ENCODE measurements around the gene CMIP.
"Not testable (repeated sequence)": the region's sequence is repeated elsewhere in the genome, so short reads cannot be mapped to it uniquely, and the experiment has no call there.

Gene CMIP

GRCh38 chr16:81518439-81518757 is 73.8 kb downstream of the CMIP start:
- Histone ChIP-seq H3K4me1 (ENCODE audit: control insufficient read depth in 1 of 2, insufficient read depth in 2 of 2, low read length in 2 of 2) (peaks cover 6 to 14% of the 10 kb centered on the region in 2 donors), H3K27me3 (ENCODE audit: low read depth, low read length) (no peaks in the 10 kb centered on the region), H3K36me3 (ENCODE audit: control insufficient read depth in 1 of 2, insufficient read depth in 2 of 2, low read length in 2 of 2) (peaks cover 0 to 4% of the 10 kb centered on the region in 2 donors), H3K9me3 (ENCODE audit: control insufficient read depth in 1 of 2, low read length in 2 of 2) (no peaks in the 10 kb centered on the region), H3K4me3 (ENCODE audit: low read depth in 1 of 2, low read length in 2 of 2) (no peak overlapping the region), H3K27ac (ENCODE audit: low read length) (no peak overlapping the region)

DNA sequence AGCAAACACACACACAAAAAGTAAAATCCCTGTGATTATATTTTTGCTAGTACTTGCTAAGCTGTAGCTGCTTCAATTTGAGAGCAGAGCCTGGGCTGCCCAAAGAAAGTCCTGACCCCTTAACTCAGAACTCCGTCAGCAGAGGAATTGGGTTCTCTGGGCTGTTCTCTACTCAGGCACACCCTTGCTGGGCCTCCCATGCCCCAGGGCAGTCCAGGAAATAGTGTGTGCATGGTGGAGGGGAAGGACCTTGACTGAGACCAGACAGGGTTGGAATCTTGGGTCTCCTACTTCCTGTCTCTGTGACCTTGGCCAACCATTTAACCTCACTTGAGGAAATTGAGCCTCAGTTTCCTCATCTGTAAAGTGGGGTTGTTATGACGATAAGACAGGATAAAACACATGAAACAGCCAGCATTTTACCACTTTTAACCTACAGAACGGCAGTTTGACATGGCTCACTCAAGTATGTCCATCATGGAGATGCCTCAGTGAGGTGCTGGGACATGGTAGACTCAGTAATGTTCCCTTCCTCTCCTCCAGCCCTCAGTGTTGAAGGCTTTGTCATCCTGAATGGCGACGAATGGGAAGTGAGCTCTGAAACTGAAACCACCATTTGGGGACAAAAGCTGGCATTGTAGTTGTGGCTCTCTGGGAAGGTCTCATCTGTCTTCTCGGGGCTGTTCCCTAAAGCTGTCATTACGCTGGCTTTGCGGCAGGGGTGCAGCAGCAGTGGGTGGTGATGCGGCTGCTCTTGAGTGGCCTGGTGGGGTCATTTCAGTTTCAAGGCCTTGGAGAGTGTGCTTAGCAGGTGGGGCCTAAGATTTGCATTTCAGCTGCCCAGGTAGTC is 74.9 kb downstream of the CMIP start:
- H3K36me3 ChIP-seq (ENCODE audit: control insufficient read depth in 1 of 2, insufficient read depth in 2 of 2, low read length in 2 of 2): peaks cover 0 to 4% of the 10 kb centered on the region in 2 donors
- H3K27ac ChIP-seq (ENCODE audit: low read length): no peak overlapping the region
- no peak overlapping the region for H3K4me3 ChIP-seq (ENCODE audit: low read depth in 1 of 2, low read length in 2 of 2)
- H3K9me3 ChIP-seq (ENCODE audit: control insufficient read depth in 1 of 2, low read length in 2 of 2): no peaks in the 10 kb centered on the region
- H3K4me1 ChIP-seq (ENCODE audit: control insufficient read depth in 1 of 2, insufficient read depth in 2 of 2, low read length in 2 of 2): peaks cover 0 to 4% of the 10 kb centered on the region in 2 donors
- H3K27me3 ChIP-seq (ENCODE audit: low read depth, low read length): no peaks in the 10 kb centered on the region

DNA sequence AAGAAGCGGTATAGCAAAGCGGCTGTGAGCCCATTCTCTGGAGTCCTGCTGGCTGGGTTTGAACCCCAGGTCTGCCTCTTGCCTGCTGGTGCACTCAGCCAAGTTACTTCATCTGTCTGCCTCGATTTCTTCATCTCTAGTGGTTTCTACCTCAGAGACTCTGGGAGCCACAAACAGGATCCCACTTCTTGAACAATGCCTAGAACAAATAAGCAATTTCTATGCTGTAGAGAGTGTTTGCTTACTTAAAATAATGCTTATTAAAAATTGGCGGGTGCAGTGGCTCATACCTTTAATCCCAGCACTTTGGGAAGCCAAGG is 75.5 kb downstream of the CMIP start:
- Histone ChIP-seq H3K36me3 (ENCODE audit: control insufficient read depth in 1 of 2, insufficient read depth in 2 of 2, low read length in 2 of 2) (peaks cover 0 to 4% of the 10 kb centered on the region in 2 donors), H3K9me3 (ENCODE audit: control insufficient read depth in 1 of 2, low read length in 2 of 2) (no peaks in the 10 kb centered on the region), H3K4me3 (ENCODE audit: low read depth in 1 of 2, low read length in 2 of 2) (no peak overlapping the region), H3K4me1 (ENCODE audit: control insufficient read depth in 1 of 2, insufficient read depth in 2 of 2, low read length in 2 of 2) (peaks cover 0 to 4% of the 10 kb centered on the region in 2 donors), H3K27me3 (ENCODE audit: low read depth, low read length) (no peaks in the 10 kb centered on the region), H3K27ac (ENCODE audit: low read length) (no peak overlapping the region)

DNA sequence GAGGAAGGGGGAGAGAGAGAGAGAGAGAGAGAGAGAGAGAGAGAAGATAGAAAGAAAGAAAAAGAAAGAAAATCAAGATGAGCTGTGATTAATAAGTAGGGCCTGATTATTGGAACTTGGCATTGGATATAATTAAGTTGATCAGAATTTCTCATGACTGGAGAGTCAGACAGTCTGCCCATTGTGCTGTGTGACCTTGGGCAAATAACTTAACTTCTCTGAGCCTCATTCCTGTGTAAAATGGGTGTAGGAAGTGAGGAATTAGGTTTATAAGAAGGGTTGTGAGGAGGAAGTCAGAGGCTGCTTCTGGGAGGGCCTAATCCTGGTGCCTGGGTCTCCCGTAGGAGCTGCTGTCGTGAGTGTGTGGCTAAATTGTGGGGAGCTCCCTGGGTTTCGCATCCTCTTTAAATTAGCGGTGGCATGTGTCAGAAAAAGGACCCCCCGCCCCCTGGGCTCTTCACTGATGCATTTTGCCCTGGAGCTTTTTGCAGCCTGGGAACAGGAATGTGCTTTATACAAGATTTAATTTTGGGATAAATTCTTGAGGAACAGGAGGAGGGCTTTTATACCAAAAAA is 76.0 kb downstream of the CMIP start:
- Histone ChIP-seq H3K36me3 (ENCODE audit: control insufficient read depth in 1 of 2, insufficient read depth in 2 of 2, low read length in 2 of 2) (peaks cover 0 to 4% of the 10 kb centered on the region in 2 donors), H3K4me1 (ENCODE audit: control insufficient read depth in 1 of 2, insufficient read depth in 2 of 2, low read length in 2 of 2) (peaks cover 0 to 4% of the 10 kb centered on the region in 2 donors), H3K4me3 (ENCODE audit: low read depth in 1 of 2, low read length in 2 of 2) (no peak overlapping the region), H3K9me3 (ENCODE audit: control insufficient read depth in 1 of 2, low read length in 2 of 2) (no peaks in the 10 kb centered on the region), H3K27me3 (ENCODE audit: low read depth, low read length) (no peaks in the 10 kb centered on the region), H3K27ac (ENCODE audit: low read length) (no peak overlapping the region)

DNA sequence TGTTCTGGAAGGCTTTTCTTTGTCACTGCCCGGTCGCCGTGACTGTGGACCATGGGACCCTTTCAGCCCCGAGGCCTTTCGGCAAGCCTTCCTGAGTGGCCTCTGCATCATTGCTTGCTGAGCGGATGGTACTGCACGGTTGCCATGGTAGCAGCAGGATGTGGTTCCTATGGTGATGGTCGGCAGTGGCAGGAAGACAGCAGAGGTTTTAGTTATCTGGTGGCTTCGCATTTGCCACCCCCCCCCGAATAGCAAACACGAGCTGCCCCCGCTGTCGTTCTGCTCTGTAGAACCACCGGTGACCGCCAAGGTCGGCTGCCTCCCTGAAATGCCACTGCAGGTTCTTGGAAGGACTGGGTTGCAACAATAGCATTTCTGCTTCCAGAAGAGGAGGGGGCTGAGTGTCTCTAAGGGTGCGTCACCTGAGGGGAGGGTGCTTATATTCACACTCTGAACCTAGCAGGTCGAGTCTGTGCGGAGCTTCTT is 76.6 kb downstream of the CMIP start:
- H3K4me1 ChIP-seq (ENCODE audit: control insufficient read depth in 1 of 2, insufficient read depth in 2 of 2, low read length in 2 of 2): peaks cover 0 to 4% of the 10 kb centered on the region in 2 donors
- H3K36me3 ChIP-seq (ENCODE audit: control insufficient read depth in 1 of 2, insufficient read depth in 2 of 2, low read length in 2 of 2): peaks cover 0 to 4% of the 10 kb centered on the region in 2 donors
- H3K27ac ChIP-seq (ENCODE audit: low read length): no peak overlapping the region
- no peaks in the 10 kb centered on the region for H3K27me3 ChIP-seq (ENCODE audit: low read depth, low read length)
- no peaks in the 10 kb centered on the region for H3K9me3 ChIP-seq (ENCODE audit: control insufficient read depth in 1 of 2, low read length in 2 of 2)
- H3K4me3 ChIP-seq (ENCODE audit: low read depth in 1 of 2, low read length in 2 of 2): no peak overlapping the region

GRCh38 chr16:81522108-81522701 is 77.6 kb downstream of the CMIP start:
- Histone ChIP-seq H3K27me3 (ENCODE audit: low read depth, low read length) (no peaks in the 10 kb centered on the region), H3K9me3 (ENCODE audit: control insufficient read depth in 1 of 2, low read length in 2 of 2) (no peaks in the 10 kb centered on the region), H3K4me1 (ENCODE audit: control insufficient read depth in 1 of 2, insufficient read depth in 2 of 2, low read length in 2 of 2) (peaks cover 5 to 13% of the 10 kb centered on the region in 2 donors), H3K27ac (ENCODE audit: low read length) (no peak overlapping the region), H3K36me3 (ENCODE audit: control insufficient read depth in 1 of 2, insufficient read depth in 2 of 2, low read length in 2 of 2) (peaks cover 0 to under 1% of the 10 kb centered on the region in 2 donors), H3K4me3 (ENCODE audit: low read depth in 1 of 2, low read length in 2 of 2) (no peak overlapping the region)

DNA sequence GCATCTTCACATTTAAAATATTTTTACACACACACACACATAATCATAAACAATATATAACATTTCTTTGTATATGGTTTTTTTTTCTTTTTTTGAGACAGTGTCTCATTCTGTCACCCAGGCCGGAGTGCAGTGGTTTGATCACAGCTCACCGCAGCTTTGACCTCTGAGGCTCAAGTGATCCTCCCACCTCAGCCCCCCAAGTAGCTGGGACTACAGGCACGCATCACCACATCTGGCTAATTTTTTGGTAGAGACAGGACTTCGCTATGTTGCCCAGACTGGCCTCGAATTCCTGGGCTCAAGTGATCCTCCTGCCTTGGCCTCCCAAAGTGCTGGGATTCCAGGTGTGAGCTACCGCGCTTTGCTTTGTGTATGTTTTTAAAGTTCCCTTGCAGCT is 78.2 kb downstream of the CMIP start:
- H3K27me3 ChIP-seq (ENCODE audit: low read depth, low read length); H3K4me3 ChIP-seq (ENCODE audit: low read depth in 1 of 2, low read length in 2 of 2); H3K27ac ChIP-seq (ENCODE audit: low read length); H3K36me3 ChIP-seq (ENCODE audit: control insufficient read depth in 1 of 2, insufficient read depth in 2 of 2, low read length in 2 of 2); H3K9me3 ChIP-seq (ENCODE audit: control insufficient read depth in 1 of 2, low read length in 2 of 2): not testable (repeated sequence)
- H3K4me1 ChIP-seq (ENCODE audit: control insufficient read depth in 1 of 2, insufficient read depth in 2 of 2, low read length in 2 of 2): peaks cover 5 to 11% of the 10 kb centered on the region in 2 donors

DNA sequence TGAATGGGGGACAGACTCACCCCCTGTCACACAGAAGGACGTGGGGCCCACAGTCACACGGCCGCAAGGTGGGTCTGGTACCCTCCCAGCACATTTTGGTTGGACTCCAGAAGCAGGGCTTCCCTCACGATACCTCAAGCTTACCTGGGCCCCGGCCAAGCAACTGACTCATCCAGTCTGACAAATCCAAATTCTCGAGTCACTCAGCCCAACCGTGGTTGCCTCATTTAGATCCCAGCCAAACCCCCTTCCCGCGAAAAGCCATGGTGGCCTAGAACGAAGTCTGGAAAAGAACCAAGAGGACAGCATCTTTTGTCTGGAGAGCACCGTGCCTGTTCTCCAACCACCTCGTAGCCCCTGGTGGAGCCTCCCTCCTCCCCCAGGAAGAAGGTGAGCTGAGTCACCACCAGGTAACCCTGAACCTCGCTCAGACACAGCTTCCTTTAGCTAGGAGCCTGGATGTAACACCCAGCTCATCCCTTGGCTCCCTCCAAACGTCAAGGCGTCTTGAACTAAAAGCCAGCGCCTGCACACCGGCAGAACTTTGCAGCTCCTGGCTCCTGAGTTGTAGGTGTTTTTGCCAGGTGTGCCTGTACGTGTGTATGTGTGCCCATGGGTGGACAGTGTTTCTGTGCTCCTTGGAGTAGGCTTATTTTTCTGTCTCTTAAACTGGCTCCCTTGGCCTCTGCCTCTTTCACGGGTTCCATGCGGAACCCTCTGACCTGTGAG is 78.9 kb downstream of the CMIP start:
- Histone ChIP-seq H3K27me3 (ENCODE audit: low read depth, low read length) (no peaks in the 10 kb centered on the region), H3K27ac (ENCODE audit: low read length) (no peak overlapping the region), H3K36me3 (ENCODE audit: control insufficient read depth in 1 of 2, insufficient read depth in 2 of 2, low read length in 2 of 2) (no peaks in the 10 kb centered on the region), H3K4me3 (ENCODE audit: low read depth in 1 of 2, low read length in 2 of 2) (no peak overlapping the region), H3K9me3 (ENCODE audit: control insufficient read depth in 1 of 2, low read length in 2 of 2) (no peaks in the 10 kb centered on the region), H3K4me1 (ENCODE audit: control insufficient read depth in 1 of 2, insufficient read depth in 2 of 2, low read length in 2 of 2) (peaks cover 5 to 10% of the 10 kb centered on the region in 2 donors)

DNA sequence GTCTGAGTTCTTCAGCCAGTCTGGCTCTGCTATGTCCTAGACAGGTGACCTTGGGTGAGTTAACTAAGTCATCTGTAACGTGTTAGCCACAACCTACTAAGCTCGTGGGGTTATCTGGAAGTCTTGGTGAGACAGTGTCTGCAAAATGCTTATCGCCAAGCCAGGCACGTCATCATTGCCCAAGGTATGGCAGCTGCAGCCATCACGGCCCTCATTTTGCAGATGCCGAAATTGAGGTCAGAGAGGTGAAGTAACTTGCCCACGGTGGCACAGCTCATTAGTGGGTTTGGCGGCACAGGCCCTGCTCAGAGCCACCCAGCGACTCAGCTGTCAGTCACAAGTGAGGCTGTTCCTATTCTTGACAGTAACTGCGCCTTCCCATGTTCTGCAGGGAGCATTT is 79.8 kb downstream of the CMIP start:
- no peak overlapping the region for H3K27ac ChIP-seq (ENCODE audit: low read length)
- peaks cover 5 to 10% of the 10 kb centered on the region in 2 donors for H3K4me1 ChIP-seq (ENCODE audit: control insufficient read depth in 1 of 2, insufficient read depth in 2 of 2, low read length in 2 of 2)
- no peaks in the 10 kb centered on the region for H3K27me3 ChIP-seq (ENCODE audit: low read depth, low read length)
- no peaks in the 10 kb centered on the region for H3K9me3 ChIP-seq (ENCODE audit: control insufficient read depth in 1 of 2, low read length in 2 of 2)
- H3K36me3 ChIP-seq (ENCODE audit: control insufficient read depth in 1 of 2, insufficient read depth in 2 of 2, low read length in 2 of 2): no peaks in the 10 kb centered on the region
- no peak overlapping the region for H3K4me3 ChIP-seq (ENCODE audit: low read depth in 1 of 2, low read length in 2 of 2)

DNA sequence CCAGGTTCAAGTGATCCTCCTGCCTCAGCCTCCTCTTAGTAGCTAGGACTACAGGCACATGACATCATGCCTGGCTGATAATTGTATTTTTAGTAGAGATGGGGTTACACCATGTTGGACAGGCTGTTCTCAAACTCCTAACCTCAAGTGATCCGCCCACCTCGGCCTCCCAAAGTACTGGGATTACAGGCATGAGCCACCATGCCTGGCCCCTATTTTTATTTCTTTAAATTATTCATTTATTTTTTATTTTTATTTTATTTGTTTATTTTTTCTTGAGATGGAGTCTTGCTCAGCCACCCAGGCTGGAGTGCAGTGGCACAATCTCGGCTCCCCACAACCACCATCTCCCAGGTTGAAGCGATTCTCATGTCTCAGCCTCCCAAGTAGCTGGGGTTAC is 80.3 kb downstream of the CMIP start:
- H3K9me3 ChIP-seq (ENCODE audit: control insufficient read depth in 1 of 2, low read length in 2 of 2); H3K4me3 ChIP-seq (ENCODE audit: low read depth in 1 of 2, low read length in 2 of 2); H3K27me3 ChIP-seq (ENCODE audit: low read depth, low read length); H3K36me3 ChIP-seq (ENCODE audit: control insufficient read depth in 1 of 2, insufficient read depth in 2 of 2, low read length in 2 of 2); H3K27ac ChIP-seq (ENCODE audit: low read length): not testable (repeated sequence)
- peaks cover 5 to 10% of the 10 kb centered on the region in 2 donors for H3K4me1 ChIP-seq (ENCODE audit: control insufficient read depth in 1 of 2, insufficient read depth in 2 of 2, low read length in 2 of 2)

- Histone ChIP-seq H3K4me3 (ENCODE audit: low read depth in 1 of 2, low read length in 2 of 2) (no peak overlapping the region), H3K27ac (ENCODE audit: low read length) (peak overlapping the region; percentile 32), H3K36me3 (ENCODE audit: control insufficient read depth in 1 of 2, insufficient read depth in 2 of 2, low read length in 2 of 2) (no peaks in the 10 kb centered on the region), H3K9me3 (ENCODE audit: control insufficient read depth in 1 of 2, low read length in 2 of 2) (no peaks in the 10 kb centered on the region), H3K4me1 (ENCODE audit: control insufficient read depth in 1 of 2, insufficient read depth in 2 of 2, low read length in 2 of 2) (peaks cover 5 to 10% of the 10 kb centered on the region in 2 donors), H3K27me3 (ENCODE audit: low read depth, low read length) (no peaks in the 10 kb centered on the region)
Observed at GRCh38 chr16:81526199-81526598, 81.6 kb downstream of the CMIP start.

All from muscle layer of duodenum (tissue), 2 donors.